ENCODE results near the gene NTRK1.
A peak's percentile ranks its signal among the peaks of the same experiment; 100 is the strongest.

The NTRK1 gene

GRCh38 chr1:156839426-156840109 is 21.1 kb upstream of the NTRK1 start:
- DNase-seq, result no peak

- DNase-seq, result no peak
Measured at GRCh38 chr1:156840186-156840897, 20.3 kb upstream of the NTRK1 start.

- no peak for DNase-seq
Measured at GRCh38 chr1:156840898-156841279, 19.8 kb upstream of the NTRK1 start.

- no peak for DNase-seq
Measured at GRCh38 chr1:156841295-156841855, 19.3 kb upstream of the NTRK1 start.

- no peak for DNase-seq
Measured at GRCh38 chr1:156842618-156843300, 17.9 kb upstream of the NTRK1 start.

- no peak for DNase-seq
Measured at GRCh38 chr1:156844102-156844501, 16.6 kb upstream of the NTRK1 start.

GRCh38 chr1:156844638-156845037 is 16.0 kb upstream of the NTRK1 start:
- no peak for DNase-seq

- peak; percentile 41 for DNase-seq
Measured at GRCh38 chr1:156845055-156845952, 15.4 kb upstream of the NTRK1 start.

- no peak for DNase-seq
Measured at GRCh38 chr1:156845953-156846545, 14.6 kb upstream of the NTRK1 start.

- DNase-seq, result no peak
Measured at GRCh38 chr1:156846643-156847042, 14.0 kb upstream of the NTRK1 start.

- DNase-seq, result no peak
Measured at GRCh38 chr1:156847591-156848460, 12.8 kb upstream of the NTRK1 start.

GRCh38 chr1:156848461-156849150 is 12.1 kb upstream of the NTRK1 start:
- DNase-seq, result peak; percentile 80 to 81

- no peak for DNase-seq
Measured at GRCh38 chr1:156849151-156849496, 11.5 kb upstream of the NTRK1 start.

- DNase-seq, result no peak
Measured at GRCh38 chr1:156851779-156852417, 8.8 kb upstream of the NTRK1 start.

- no peak for DNase-seq
Measured at GRCh38 chr1:156852418-156852874, 8.2 kb upstream of the NTRK1 start.

GRCh38 chr1:156853761-156854160 is 6.9 kb upstream of the NTRK1 start:
- DNase-seq, result no peak

GRCh38 chr1:156854634-156855033 is 6.0 kb upstream of the NTRK1 start:
- DNase-seq, result no peak

- DNase-seq, result no peak
Measured at GRCh38 chr1:156856282-156856785, 4.3 kb upstream of the NTRK1 start.

GRCh38 chr1:156857532-156857931 is 3.1 kb upstream of the NTRK1 start:
- DNase-seq, result no peak

GRCh38 chr1:156858555-156858956 is 2.1 kb upstream of the NTRK1 start:
- DNase-seq, result no peak

All from CD4-positive, alpha-beta T cell treated with Interleukin-1 beta for 1 hour (primary cell).